ENCODE data around the gene BSND.

GRCh38 chr1:54972436-54972835, 26.3 kb upstream of the BSND start:
- TF ChIP-seq GATA2 (IDR thresholded peaks at IDR 0.05; ENCODE audit: low read depth, low read length) (no peak), GATA3 (IDR thresholded peaks at IDR 0.05; ENCODE audit: low read depth, low read length) (no peak)

All from SH-SY5Y (cell line).